PC-3 (cell line): Measurements from ENCODE around the gene LMO2. TPM values are rescaled to one million over a fixed set of nuclear protein-coding genes. Genes with fewer than 3 reads are reported as not detected.

Experiments
- ATAC-seq: fragments of 200-7000 bp; cut with Tn5 transposase; 2 replicates; pipeline ENCODE4 v1.9.1; 2020; ENCODE audit warnings: mild to moderate bottlenecking, moderate library complexity
- BruUV-seq: library from RNA; stranded (reverse); fragments of 400-500 nt; replicated peaks from 2 replicates; lab custom pipeline; 2021; lab: Mats Ljungman, UMichigan
- CTCF ChIA-PET: fragments of 300-600 bp; sonication (Branson Sonifier 250); formaldehyde crosslinking; loops from one replicate; lab custom pipeline; 2022; ENCODE audit warnings: antibody characterized with exemption; lab: Charles Lee
- POLR2A ChIA-PET: fragments of 300-600 bp; sonication (Branson Sonifier 250); formaldehyde crosslinking; loops from one replicate; lab custom pipeline; 2022; ENCODE audit warnings: antibody characterized with exemption; ENCODE audit not compliant: unreplicated experiment; lab: Charles Lee
- DNase-seq: peaks from one replicate; pipeline ENCODE4 v3.0.0-alpha.2; 2015
- H2AFZ ChIP-seq: fragments of 300-600 bp; sonication (generic); 2 replicates; pipeline ENCODE4 v1.6.0; 2016; ENCODE audit warnings: antibody characterized with exemption, low read length
- H3F3A ChIP-seq: fragments of 300-600 bp; sonication (generic); one replicate; pipeline ENCODE4 v1.6.0; 2017; ENCODE audit warnings: antibody characterized with exemption, low read length, control low read depth, mild to moderate bottlenecking; ENCODE audit not compliant: unreplicated experiment
- H3K27ac ChIP-seq: fragments of 300-600 bp; sonication (generic); 2 replicates; pipeline ENCODE4 v1.5.1; 2016; ENCODE audit warnings: mild to moderate bottlenecking, low read length
- H3K27me3 ChIP-seq: fragments of 300-600 bp; sonication (generic); 2 replicates; pipeline ENCODE4 v1.6.1; 2016; ENCODE audit warnings: low read length, mixed read lengths
- H3K36me3 ChIP-seq: fragments of 300-600 bp; sonication (generic); 2 replicates; pipeline ENCODE4 v1.6.1; 2016; ENCODE audit warnings: low read depth, mixed run types, low read length, mixed read lengths
- H3K4me1 ChIP-seq: fragments of 300-600 bp; sonication (generic); 2 replicates; pipeline ENCODE4 v1.5.1; 2016; ENCODE audit warnings: low read length; ENCODE audit not compliant: insufficient read depth
- H3K4me2 ChIP-seq: fragments of 300-600 bp; sonication (generic); 2 replicates; pipeline ENCODE4 v1.6.0; 2016; ENCODE audit warnings: low read length
- H3K4me3 ChIP-seq: fragments of 300-600 bp; sonication (generic); 2 replicates; pipeline ENCODE4 v1.5.1; 2016; ENCODE audit warnings: mild to moderate bottlenecking, low read length, mixed read lengths
- H3K79me2 ChIP-seq: fragments of 300-600 bp; sonication (generic); 2 replicates; pipeline ENCODE4 v1.6.1; 2017; ENCODE audit warnings: low read length, mixed read lengths
- H3K9ac ChIP-seq: fragments of 300-600 bp; sonication (generic); 2 replicates; pipeline ENCODE4 v1.6.0; 2016; ENCODE audit warnings: mild to moderate bottlenecking, low read length
- H3K9me2 ChIP-seq: fragments of 300-600 bp; sonication (generic); replicated peaks from 2 replicates; pipeline ENCODE4 v1.6.1; 2016; ENCODE audit warnings: mixed run types, low read length, mixed read lengths
- H3K9me3 ChIP-seq: fragments of 300-600 bp; sonication (generic); 2 replicates; pipeline ENCODE4 v1.6.1; 2016; ENCODE audit warnings: low read length, mixed read lengths
- H4K20me1 ChIP-seq: fragments of 300-600 bp; sonication (generic); 2 replicates; pipeline ENCODE4 v1.6.1; 2016; ENCODE audit warnings: low read length, mixed read lengths
- EZH2 ChIP-seq: fragments of 300-600 bp; sonication (generic); IDR thresholded peaks from one replicate; pipeline ENCODE4 v1.6.1; 2017; ENCODE audit warnings: antibody characterized with exemption, mild to moderate bottlenecking, low read length; ENCODE audit not compliant: unreplicated experiment
- EZH2phosphoT487 ChIP-seq: fragments of 300-600 bp; sonication (generic); IDR thresholded peaks from 2 replicates; pipeline ENCODE4 v1.6.1; 2018; ENCODE audit warnings: mild to moderate bottlenecking, antibody characterized with exemption, low read length, borderline replicate concordance
- intact Hi-C: fragments of 100-400 bp; cut with micrococcal nuclease; formaldehyde crosslinking; loops from 2 replicates; pipeline ENCODE4 v1.9.0; 2023
- total RNA-seq: library from RNA; depleted of rRNA; stranded (reverse); fragments of >200 nt; gene quantifications from 2 replicates; pipeline ENCODE4 v1.2.3, GENCODE V29; 2014
- TF ChIP-seq, protein P1 (sequence below): fragments of 300-600 bp; sonication (generic); conservative IDR thresholded peaks from 2 replicates; pipeline ENCODE4 v1.5.1; 2017; ENCODE audit warnings: antibody characterized with exemption, low read depth, mild to moderate bottlenecking, low read length

LMO2 gene
- total RNA-seq, 1 experiment from 2014 or later, result 0.51 TPM

DNA sequence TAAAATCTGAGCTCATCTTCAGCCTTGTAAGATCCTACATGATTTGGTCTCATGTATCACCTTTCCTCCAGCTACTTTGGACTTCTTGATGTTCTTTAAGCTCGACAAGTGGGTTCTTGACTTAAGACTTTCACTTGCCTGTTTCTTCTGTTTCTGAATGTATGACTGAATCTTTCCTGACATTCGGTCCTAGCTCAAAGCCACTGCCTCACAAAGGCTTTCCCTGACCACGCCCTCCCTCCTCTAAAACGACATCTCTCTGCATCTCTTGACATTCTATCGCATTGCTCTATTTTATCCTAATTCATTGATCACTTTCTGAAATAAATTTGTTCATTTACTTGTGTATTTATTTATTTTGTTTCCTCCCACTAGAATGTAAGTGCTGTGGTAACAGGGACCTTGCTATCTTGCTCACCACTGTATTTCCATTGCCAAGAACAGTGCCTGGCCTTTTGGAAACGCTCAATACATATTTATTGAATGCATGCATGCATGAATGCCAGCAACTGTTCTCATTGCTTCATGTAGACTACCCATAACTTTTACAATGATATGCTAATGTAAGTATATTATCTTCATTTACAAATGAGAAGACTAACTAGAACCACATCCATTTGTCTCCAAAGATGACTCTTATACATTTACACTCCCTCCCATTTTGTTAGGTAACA, 43.0 kb downstream of the LMO2 start:
- TF ChIP-seq EZH2 (no peak), EZH2phosphoT487 (no peak)
- TF ChIP-seq, protein P1, sequence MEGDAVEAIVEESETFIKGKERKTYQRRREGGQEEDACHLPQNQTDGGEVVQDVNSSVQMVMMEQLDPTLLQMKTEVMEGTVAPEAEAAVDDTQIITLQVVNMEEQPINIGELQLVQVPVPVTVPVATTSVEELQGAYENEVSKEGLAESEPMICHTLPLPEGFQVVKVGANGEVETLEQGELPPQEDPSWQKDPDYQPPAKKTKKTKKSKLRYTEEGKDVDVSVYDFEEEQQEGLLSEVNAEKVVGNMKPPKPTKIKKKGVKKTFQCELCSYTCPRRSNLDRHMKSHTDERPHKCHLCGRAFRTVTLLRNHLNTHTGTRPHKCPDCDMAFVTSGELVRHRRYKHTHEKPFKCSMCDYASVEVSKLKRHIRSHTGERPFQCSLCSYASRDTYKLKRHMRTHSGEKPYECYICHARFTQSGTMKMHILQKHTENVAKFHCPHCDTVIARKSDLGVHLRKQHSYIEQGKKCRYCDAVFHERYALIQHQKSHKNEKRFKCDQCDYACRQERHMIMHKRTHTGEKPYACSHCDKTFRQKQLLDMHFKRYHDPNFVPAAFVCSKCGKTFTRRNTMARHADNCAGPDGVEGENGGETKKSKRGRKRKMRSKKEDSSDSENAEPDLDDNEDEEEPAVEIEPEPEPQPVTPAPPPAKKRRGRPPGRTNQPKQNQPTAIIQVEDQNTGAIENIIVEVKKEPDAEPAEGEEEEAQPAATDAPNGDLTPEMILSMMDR, result no peak
- no peaks in the 10 kb centered on the region for H4K20me1 ChIP-seq
- H3K9me3 ChIP-seq, result no peaks in the 10 kb centered on the region
- DNase-seq (no peak), ATAC-seq (no peak)
- H3K4me3 ChIP-seq, result no peak overlapping the region
- no peaks in the 10 kb centered on the region for H3K4me1 ChIP-seq
- no peak overlapping the region for H3K9ac ChIP-seq
- no peak overlapping the region for H2AFZ ChIP-seq
- BruUV-seq, result no TSS peak
- ChIA-PET CTCF (interaction anchor here (0.5 kb wide), 1 partner anchor 139 kb away, joined by 5 read pairs; no protein-coding TSS in a partner anchor), POLR2A (no interaction called here)
- no peak overlapping the region for H3K27ac ChIP-seq
- H3K79me2 ChIP-seq, result no peaks in the 10 kb centered on the region
- no peaks in the 10 kb centered on the region for H3K36me3 ChIP-seq
- no peaks in the 10 kb centered on the region for H3F3A ChIP-seq
- H3K9me2 ChIP-seq, result no peaks in the 10 kb centered on the region
- intact Hi-C loops, result no loop called here
- peaks cover 38% of the 10 kb centered on the region for H3K27me3 ChIP-seq
- H3K4me2 ChIP-seq, result no peak overlapping the region

DNA sequence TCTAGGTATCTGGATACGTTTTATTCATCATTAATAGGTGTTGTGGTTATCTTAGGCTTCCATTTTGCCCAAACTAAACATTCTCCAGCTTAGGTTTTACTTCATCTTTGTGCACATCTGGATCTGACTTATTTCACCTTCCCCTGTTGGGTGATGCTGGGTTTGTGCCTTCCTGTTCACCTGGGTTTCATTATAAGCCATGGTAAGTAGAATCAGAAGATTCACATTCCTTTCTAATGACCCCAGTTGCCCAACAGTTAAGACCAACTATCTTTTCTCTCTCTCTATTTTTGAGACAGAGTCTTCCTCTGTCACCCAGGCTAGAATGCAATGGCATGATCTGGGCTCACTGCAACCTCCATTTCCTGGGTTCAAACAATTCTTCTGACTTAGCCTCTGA, 44.6 kb downstream of the LMO2 start:
- H3K9ac ChIP-seq, result no peak overlapping the region
- H3K79me2 ChIP-seq, result no peaks in the 10 kb centered on the region
- TF ChIP-seq, protein P1, result no peak
- no peak for TF ChIP-seq EZH2phosphoT487
- TF ChIP-seq EZH2, result no peak
- ChIA-PET POLR2A (no interaction called here), CTCF (no interaction called here)
- intact Hi-C loops, result no loop called here
- H3K27ac ChIP-seq, result no peak overlapping the region
- H2AFZ ChIP-seq, result no peak overlapping the region
- DNase-seq (no peak), ATAC-seq (no peak)
- no peaks in the 10 kb centered on the region for H3K9me2 ChIP-seq
- peaks cover 28% of the 10 kb centered on the region for H3K27me3 ChIP-seq
- H3K4me2 ChIP-seq, result no peak overlapping the region
- no peaks in the 10 kb centered on the region for H4K20me1 ChIP-seq
- BruUV-seq, result no TSS peak
- H3K4me3 ChIP-seq, result no peak overlapping the region
- no peaks in the 10 kb centered on the region for H3F3A ChIP-seq
- no peaks in the 10 kb centered on the region for H3K4me1 ChIP-seq
- no peaks in the 10 kb centered on the region for H3K36me3 ChIP-seq
- no peaks in the 10 kb centered on the region for H3K9me3 ChIP-seq

DNA sequence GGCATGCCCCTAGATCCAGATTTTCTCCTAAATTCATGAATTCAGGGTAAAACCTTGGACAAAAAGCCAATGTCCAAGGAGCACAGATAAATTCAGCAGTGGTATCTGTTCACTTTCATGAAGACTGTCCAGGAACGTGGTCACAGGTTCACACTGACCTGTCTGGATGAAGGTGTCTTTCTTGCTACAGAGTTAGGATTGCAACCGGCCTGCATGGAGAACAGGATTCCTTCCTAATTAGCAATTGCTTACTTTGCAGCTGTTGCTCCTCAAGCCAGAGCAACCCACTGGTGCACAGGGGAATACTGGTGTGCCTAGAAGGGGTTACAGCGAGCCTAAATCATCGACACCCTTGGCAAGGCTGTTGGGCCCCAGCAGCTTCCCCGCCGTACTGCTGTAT, 47.6 kb downstream of the LMO2 start:
- Histone ChIP-seq H3F3A (no peaks in the 10 kb centered on the region), H3K27ac (no peak overlapping the region), H3K9me2 (no peaks in the 10 kb centered on the region), H3K9me3 (no peaks in the 10 kb centered on the region), H3K9ac (no peak overlapping the region), H3K4me1 (no peaks in the 10 kb centered on the region), H4K20me1 (no peaks in the 10 kb centered on the region), H3K36me3 (no peaks in the 10 kb centered on the region), H2AFZ (no peak overlapping the region), H3K79me2 (no peaks in the 10 kb centered on the region), H3K27me3 (peaks cover 31% of the 10 kb centered on the region), H3K4me3 (no peak overlapping the region), H3K4me2 (no peak overlapping the region)
- no peak for DNase-seq
- ATAC-seq, result no peak
- ChIA-PET CTCF (interaction anchor here (0.6 kb wide), 1 partner anchor 36 kb away, joined by 4 read pairs; no protein-coding TSS in a partner anchor), POLR2A (interaction anchor here (0.6 kb wide), 1 partner anchor 508 kb away, joined by 14 read pairs; no protein-coding TSS in a partner anchor)
- no TSS peak for BruUV-seq
- intact Hi-C loops, result no loop called here
- no peak for TF ChIP-seq EZH2
- TF ChIP-seq, protein P1, result no peak
- TF ChIP-seq EZH2phosphoT487, result no peak
